ENCODE results near the gene SAA1. TPM values are rescaled to one million over a fixed set of nuclear protein-coding genes. Genes with fewer than 3 reads are reported as not detected.
"Not testable (repeated sequence)": the region's sequence is repeated elsewhere in the genome, so short reads cannot be mapped to it uniquely, and the experiment has no call there.

Gene SAA1
- total RNA-seq (2014; rRNA removed; shearing (Covaris generic)) = 3.3 and 4.6 TPM in 2 replicates

DNA sequence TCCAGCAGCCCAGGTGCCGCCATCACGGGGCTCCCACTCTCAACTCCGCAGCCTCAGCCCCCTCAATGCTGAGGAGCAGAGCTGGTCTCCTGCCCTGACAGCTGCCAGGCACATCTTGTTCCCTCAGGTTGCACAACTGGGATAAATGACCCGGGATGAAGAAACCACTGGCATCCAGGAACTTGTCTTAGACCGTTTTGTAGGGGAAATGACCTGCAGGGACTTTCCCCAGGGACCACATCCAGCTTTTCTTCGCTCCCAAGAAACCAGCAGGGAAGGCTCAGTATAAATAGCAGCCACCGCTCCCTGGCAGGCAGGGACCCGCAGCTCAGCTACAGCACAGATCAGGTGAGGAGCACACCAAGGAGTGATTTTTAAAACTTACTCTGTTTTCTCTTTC, at the start of gene SAA1:
TSS of gene SAA1 (plus strand) at position 316 of the 400 bp plus-strand sequence. CDS start 624 bp downstream, outside the sequence.
- no peak for DNase-seq (ENCODE audit: low spot score)
- in situ Hi-C loops (cut with HindIII; ENCODE audit: low sequenced_read_pairs) = no loop called here

DNA sequence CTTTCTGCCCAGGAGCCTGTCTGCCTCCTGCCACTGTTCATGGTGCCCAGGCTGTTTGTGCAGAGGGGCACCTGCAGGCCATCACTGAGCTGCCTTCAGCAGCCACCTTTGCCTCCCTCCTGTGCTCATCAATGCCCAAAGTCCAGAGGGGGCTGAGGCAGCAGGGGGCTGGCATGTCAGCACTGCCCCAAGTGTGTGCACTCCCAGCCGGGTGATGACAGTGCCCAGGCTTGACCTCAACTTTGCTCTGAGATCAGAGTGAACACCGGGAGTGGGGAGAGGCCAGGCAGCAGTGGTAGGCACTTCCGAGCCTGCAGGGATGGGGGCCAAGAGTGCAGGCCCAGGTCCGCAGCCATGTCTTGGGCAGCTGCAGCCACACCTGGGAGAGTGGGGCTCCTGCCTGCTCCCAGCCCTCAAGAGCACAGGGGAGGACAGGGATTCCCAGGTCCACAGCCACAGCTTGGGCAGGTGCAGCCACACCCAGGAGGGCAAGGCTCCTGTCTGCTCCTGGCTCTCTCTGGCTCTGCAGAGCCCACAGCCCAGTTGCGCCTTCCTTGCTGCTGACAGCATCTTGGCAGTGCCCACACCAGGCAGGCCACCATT, 44.7 kb upstream of the SAA1 start:
- in situ Hi-C loops (cut with HindIII; ENCODE audit: low sequenced_read_pairs) = no loop called here
- no peak for DNase-seq (ENCODE audit: low spot score)

DNA sequence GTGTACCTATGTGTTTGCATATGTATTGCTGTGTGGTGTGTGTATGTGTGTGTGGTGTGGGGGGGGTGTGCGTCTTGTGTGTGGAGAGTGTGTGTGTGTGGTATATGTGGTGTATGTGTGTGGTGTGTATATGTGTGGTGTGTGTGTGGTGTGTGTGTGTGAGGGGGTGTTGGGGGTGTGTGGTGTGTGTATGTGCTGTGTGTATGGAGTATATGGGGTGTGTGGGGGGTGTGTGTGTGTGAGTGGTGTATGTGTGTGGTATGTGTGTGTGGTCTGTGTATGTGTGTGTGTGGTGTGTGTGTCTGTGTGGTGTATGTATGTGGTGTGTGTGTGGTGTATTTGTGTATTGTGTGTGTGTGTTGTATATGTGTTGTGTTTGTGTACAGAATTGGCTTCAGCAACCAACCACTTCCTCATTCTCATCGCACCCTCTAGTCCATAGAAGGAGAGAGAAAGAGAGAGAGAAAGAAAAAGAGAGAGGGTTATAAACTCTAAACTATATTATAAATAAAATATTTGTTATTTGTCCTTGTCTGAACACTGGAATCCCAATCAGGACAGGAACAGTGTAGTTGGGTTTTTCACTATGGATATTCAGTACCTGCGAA, 43.1 kb upstream of the SAA1 start:
- DNase-seq (ENCODE audit: low spot score) = no peak
- in situ Hi-C loops (cut with HindIII; ENCODE audit: low sequenced_read_pairs) = no loop called here

DNA sequence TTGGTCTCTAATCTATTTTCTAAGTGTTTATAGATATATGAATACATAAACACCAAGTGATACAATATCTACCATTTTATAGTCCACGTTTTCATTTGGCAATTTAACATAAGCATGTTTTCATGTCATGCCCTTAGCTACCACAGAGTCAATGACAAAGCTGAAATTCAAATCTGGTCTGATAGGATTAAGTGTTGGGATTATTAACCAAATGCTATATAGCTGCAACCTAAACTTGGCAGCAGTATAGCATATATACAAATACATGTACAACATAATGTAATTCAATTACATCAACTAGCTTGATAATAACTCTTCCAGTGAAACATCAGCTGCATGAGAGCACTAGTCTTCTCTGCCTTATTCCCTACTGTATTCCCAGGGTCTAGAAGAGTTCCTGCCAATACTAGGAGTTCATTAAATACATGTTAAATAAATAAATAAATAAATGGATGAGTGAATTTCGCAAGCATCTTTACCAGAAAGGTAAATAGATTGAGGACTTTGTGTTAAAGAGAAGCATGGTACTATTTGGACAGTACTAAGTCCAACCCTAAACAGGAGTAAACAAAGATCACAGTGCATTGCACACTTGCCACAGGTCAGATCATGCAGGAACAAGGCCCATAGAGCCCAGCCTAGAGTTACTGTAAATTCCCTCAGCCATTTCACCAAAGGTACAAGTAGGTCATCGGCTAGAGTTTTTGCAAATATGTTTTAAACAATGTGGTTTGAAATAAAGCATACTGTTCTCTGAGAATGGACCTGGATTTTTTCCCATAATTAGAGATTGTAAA, 42.3 kb upstream of the SAA1 start:
- no peak for DNase-seq (ENCODE audit: low spot score)
- in situ Hi-C loops (cut with HindIII; ENCODE audit: low sequenced_read_pairs) = no loop called here

DNA sequence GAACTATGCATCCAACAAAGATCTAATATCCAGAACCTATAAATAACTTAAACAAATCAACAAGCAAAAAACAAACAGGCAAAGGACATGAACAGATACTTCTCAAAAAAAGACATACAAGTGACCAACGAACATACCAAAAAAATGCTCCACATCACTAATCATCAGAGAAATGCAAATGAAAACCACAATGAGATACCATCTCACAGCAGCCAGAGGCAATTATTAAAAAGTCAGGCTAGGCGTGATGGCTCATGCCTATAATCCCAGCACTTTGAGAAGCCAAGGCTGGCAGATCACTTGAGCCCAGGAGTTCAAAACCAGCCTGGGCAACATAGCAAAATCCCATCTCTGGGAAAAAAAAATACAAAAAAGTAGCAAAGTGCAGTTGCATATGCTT, 40.2 kb upstream of the SAA1 start:
- in situ Hi-C loops (cut with HindIII; ENCODE audit: low sequenced_read_pairs) = no loop called here

DNA sequence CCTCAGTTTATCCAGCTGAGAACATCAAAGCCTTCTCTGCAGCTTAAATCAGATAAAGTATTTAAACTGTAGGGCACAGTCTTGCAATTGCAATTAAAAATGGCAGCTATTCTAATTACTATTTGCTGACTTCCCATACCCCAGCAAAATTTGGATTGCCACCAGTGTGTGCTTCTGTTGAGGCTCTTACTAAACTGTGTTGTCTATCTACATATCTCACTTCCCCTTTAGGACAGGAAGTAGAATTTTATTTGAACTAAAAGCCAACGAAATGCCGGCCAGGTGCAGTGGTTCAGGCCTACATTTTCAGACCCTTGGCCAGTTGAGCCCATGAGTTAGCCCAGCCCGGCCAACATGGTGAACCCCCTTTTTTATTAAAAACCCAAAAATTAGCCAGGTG, 36.6 kb upstream of the SAA1 start:
- in situ Hi-C loops (cut with HindIII; ENCODE audit: low sequenced_read_pairs) = no loop called here
- no peak for DNase-seq (ENCODE audit: low spot score)

More for the DNA sequence above, 40.2 kb upstream of the SAA1 start:
- no peak for DNase-seq (ENCODE audit: low spot score)

DNA sequence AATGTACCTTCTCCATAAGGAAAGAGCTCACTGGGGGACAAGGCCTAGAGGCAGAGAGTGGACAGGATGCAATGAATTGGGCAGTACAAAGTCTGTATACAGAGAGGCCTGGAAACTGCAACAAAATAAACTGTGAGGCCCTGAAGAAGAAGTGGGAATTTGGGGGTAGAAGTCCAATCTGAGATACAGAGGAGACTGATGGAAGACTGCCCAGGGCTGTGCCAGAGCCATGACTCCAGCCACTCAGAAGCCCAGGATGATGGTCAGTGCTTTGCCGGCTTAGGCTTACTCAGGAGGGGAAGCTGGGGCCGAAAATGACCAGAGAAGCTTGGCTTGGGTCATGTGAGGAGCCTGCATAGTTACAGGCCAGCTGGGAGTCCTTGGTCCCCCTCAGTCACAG, 35.2 kb upstream of the SAA1 start:
- in situ Hi-C loops (cut with HindIII; ENCODE audit: low sequenced_read_pairs) = no loop called here

DNA sequence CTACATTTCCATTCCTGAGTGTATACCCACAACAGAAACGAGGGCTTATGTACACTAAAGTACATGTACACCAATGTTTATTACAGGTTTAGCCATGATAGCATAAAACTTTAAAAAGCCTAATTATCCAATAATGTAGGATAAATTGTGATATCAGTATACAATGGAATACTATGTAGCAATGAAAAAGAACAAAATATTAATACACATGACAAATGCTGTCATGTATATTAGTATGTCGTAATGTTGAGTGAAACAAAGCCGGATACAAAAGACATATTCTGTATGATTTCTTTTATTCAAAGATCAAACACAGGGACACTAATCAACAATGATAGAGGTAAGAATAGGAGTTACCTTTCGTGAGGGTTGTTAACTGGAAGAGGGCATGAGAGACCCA, 32.2 kb upstream of the SAA1 start:
- DNase-seq (ENCODE audit: low spot score) = no peak
- in situ Hi-C loops (cut with HindIII; ENCODE audit: low sequenced_read_pairs) = no loop called here

More for the DNA sequence above, 35.2 kb upstream of the SAA1 start:
- no peak for DNase-seq (ENCODE audit: low spot score)

DNA sequence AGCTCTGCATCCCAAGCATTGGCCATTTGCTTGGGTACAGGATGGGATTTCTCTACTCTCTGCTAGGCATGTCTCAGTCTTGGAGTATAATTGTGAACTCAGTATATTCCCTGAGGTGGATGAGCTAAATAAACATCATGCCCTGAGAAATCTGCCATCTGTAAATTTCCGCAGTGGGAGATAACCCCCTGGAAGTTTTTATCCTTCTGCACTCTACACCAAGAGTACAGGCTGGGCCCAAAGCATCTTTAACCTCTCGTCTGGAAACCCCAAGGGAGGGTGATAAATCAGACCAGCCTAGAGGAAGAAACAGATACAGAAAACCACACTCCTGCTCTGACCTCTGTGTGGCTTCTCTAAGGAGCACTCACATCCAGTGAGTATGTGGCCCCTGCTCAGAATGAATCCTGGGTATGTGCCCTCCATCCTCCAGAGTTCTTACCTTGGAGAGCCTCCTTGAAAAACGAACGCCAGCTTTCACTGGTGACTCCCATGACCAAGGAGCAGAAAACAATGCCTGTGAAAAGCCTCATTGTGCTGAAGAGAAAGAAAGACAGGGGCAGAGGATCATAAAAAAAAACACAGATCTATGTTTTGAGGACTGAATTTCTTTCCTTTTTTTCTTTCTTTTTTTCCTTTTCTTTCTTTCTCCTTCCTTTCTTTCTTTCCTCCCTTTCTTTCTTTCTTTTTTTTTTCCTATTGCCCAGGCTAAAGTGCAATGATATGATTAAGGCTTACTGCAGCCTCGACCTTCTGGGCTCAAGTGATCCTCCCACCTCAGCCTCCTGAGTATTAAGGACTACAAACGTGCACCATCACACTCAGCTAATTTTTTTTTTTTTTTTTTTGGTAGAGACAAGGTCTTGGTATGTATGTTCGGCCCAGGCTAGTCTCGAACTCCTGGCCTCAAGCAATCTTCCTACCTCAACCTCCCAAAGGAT, 30.4 kb upstream of the SAA1 start:
- in situ Hi-C loops (cut with HindIII; ENCODE audit: low sequenced_read_pairs) = no loop called here
- DNase-seq (ENCODE audit: low spot score) = no peak

DNA sequence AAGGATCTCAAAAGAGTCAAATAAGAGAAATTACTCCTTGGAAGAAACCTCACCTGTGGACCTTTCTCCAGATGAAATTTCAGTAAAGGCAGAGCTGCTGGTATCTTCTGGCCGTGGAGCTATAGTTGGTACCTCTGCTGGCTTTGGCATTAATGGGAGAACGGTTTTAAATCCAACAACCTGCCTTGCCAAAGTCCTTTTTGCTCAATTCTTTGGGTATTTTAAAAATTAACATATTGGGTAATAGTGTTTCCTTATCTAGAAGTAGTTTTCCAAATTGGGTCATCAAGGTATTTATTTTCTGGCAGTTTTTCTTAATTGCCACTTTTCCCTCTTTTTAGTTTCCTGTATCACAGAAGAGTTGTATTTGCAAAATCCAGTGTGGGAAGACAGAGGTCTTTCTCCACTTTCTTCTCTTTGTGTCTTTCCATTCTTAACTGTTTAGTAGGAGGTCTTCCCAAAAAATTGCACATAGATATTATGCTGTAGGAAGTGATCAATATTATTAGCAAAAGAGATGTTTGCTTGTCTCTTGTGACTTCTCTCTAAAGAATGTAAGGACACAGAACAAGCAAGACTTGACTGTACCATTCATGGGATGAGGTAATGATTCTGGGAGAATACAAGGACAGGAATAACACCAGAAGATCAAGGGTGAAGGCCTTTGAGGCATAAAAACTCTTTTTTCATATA, 29.3 kb upstream of the SAA1 start, which contains the start of gene SAA4:
TSS of gene SAA4 (minus strand) at position 139 of the 693 bp plus-strand sequence. CDS start 876 bp downstream, outside the sequence.
- no peak for DNase-seq (ENCODE audit: low spot score)
- in situ Hi-C loops (cut with HindIII; ENCODE audit: low sequenced_read_pairs) = no loop called here

DNA sequence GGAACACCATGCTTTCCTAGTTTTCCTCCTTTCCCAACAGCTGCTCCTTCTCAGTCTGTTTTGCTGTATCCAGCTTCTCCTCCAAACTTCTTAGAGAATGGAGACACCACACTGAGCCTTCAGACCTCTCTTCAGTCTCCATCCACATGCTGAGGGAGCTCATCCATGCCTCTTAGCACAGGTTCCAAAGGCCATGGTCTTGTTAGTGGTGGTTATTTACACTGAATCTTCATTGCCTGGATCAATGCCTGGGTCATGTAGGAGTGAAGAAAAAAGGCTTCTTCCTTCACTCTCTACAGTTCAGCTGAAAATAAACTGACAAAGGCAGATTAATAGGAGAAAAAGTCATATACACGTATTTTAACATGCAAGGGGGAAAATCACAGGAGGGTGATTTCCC, 26.4 kb upstream of the SAA1 start:
- in situ Hi-C loops (cut with HindIII; ENCODE audit: low sequenced_read_pairs) = no loop called here
- DNase-seq (ENCODE audit: low spot score) = no peak

DNA sequence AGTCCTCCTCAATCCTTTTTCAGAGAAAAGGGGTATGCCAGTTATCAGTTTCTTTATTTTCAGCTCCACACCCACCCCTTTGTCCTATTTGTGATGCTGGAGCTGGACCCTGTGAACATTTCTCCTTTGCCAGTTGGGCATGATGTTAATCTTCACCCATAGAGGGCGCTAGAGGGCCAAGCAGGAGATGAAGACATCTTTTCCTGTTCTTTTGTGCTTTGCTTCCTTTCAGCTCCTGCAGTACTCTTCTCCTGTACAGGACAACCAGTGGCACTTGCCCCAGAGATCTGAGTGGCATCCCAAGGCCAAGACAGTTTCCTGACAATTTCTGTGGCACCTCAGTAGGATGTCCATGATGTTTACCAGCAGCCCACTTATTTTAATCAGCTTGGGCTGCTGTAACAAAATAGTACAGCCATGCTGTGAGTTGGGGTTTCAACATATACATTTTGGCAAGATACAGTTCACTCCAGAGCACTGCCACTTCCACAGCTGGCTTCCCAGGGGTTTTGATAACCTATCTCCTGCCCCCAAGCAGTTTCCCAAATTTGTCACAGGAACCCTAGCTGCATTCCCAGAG, 22.2 kb upstream of the SAA1 start:
- in situ Hi-C loops (cut with HindIII; ENCODE audit: low sequenced_read_pairs) = no loop called here
- peak; percentile 44 for DNase-seq (ENCODE audit: low spot score)

DNA sequence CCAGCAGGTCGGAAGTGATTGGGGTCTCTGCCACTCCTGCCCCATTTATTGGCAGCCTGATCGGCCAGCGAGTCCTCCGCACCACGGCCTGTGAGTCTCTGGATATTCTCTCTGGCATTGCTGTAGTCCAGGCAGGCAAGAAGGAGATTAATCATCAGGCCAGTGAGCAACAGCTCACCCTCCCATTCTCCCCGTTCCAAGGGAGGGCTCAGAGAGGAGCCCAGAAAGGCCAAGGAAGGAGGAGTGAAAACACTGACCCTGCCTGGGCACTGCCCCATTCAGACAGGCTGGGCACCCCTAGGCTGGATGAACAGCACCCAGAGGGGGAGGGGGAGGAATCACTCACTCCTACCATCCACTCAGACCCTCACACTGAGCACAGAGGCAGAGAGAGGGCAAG, 20.7 kb upstream of the SAA1 start:
- no peak for DNase-seq (ENCODE audit: low spot score)
- in situ Hi-C loops (cut with HindIII; ENCODE audit: low sequenced_read_pairs) = no loop called here

DNA sequence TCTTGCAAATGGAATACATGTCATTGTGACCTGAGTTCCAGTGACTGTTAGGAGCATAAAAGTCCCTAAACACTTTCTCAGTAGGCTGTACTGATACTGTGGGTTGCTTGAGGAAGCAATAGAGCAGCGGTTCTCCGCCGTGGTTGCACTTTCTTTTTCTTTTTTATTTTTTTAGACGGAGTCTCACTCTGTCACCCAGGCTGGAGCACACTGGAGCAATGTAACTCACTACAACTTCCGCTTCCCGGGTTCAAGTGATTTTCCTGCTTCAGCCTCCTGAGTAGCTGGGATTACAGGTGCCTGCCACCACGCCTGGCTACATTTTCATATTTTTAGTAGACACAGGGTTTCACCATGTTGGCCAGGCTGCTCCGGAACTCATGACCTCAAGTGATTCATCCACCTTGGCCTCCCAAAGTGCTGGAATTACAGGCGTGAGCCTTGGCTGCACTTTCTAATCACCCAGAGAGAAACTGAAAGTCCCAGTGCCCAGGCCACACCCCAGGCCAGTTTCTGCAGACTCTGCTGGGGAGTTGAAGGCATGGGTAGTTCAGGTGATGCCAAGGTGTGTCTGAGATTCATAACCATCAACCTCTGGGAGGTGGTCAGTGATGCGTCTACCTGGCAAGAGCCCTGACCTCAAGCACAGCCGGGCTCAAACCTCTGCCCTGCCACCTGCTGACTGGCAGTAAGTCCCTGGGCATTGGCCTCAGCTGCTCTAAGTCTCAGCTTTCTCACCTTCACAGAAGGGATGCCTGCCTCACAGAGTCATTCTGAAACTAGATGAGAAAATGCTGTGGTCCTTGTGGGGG, 19.5 kb upstream of the SAA1 start:
- DNase-seq (ENCODE audit: low spot score); in situ Hi-C loops (cut with HindIII; ENCODE audit: low sequenced_read_pairs): not testable (repeated sequence)

DNA sequence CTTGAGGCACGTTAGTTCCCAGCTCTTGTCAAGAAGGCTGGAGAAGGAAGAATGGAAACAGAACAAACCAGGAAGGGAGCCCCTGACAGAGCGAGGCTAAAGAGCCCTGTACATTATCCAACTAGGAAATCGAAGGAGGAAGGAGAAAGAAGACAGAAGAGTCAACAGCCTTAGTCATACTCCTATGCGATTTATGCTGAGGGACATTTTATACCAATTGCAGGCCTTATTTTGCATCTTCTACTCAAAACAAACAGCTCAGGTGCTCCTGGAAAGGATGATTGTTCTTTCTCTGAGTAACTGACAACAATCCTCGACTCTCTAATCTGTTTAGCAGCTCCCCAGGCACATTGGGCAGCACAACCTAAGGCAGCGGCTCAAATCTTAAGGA, 18.9 kb upstream of the SAA1 start:
- in situ Hi-C loops (cut with HindIII; ENCODE audit: low sequenced_read_pairs); DNase-seq (ENCODE audit: low spot score): not testable (repeated sequence)

DNA sequence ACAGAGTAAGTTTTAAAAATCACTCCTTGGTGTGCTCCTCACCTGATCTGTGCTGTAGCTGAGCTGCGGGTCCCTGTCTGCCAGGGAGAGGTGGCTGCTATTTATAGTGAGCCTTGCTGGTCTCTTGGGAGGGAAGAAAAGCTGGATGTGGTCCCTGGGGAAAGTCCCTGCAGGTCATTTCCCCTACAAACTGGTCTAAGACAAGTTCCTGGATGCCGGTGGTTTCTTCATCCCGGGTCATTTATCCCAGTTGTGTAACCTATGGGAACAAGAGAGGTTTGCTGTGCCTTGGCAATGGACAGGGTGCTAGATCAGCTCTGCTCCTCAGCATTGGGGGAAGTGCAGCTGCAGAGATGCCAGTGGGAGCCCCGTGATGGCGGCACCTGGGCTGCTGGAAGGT, 17.5 kb upstream of the SAA1 start, which contains the start of gene SAA2:
TSS of gene SAA2 (minus strand) at position 108 of the 400 bp plus-strand sequence. CDS start 657 bp downstream, outside the sequence.
- in situ Hi-C loops (cut with HindIII; ENCODE audit: low sequenced_read_pairs) = no loop called here
- no peak for DNase-seq (ENCODE audit: low spot score)

DNA sequence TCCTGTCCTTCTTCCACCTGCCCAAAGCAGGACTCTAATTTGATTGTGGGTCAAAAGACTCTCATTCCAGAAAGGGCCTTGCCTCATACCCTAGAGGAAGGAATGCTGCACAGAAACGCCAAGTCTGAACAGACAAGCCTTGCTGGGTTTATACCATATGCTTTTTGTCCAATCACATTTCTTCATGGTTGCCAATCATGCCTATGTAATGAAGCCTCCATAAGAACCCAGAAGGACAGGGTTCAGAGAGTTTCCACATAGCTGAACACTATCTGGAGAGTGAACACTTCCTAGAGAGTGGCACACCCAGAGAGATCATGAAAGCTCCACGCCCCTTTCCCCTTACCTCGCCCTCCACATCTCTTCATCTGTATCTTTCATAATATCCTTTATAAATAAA, 12.8 kb upstream of the SAA1 start:
- in situ Hi-C loops (cut with HindIII; ENCODE audit: low sequenced_read_pairs) = no loop called here

More for the DNA sequence above, 12.8 kb upstream of the SAA1 start:
- no peak for DNase-seq (ENCODE audit: low spot score)

Measured in G401 (cell line).